GM10248 (cell line): Measurements from ENCODE around the gene PINK1.

Source experiments
- CTCF ChIA-PET: fragments of 300-600 bp; sonication (Branson Sonifier 250); formaldehyde crosslinking; extraction: SDS; loops from one replicate; lab custom pipeline; 2021; ENCODE audit warnings: antibody characterized with exemption; lab: Yijun Ruan, JAX
- POLR2A ChIA-PET: fragments of 350-650 bp; sonication (Branson Sonifier 250); formaldehyde crosslinking; extraction: SDS; loops from one replicate; lab custom pipeline; 2020; ENCODE audit warnings: antibody characterized with exemption; lab: Yijun Ruan, JAX
- DNase-seq: peaks from one replicate; pipeline ENCODE4 v3.0.0; 2012; ENCODE audit errors: extremely low spot score
- TF ChIP-seq, protein P1 (sequence below): IDR thresholded peaks from 2 replicates; pipeline ENCODE4 v1.5.1; 2012; ENCODE audit warnings: mild to moderate bottlenecking, low read depth; ENCODE audit errors: extremely low read depth, missing control alignments, control extremely low read depth

Gene PINK1

DNA sequence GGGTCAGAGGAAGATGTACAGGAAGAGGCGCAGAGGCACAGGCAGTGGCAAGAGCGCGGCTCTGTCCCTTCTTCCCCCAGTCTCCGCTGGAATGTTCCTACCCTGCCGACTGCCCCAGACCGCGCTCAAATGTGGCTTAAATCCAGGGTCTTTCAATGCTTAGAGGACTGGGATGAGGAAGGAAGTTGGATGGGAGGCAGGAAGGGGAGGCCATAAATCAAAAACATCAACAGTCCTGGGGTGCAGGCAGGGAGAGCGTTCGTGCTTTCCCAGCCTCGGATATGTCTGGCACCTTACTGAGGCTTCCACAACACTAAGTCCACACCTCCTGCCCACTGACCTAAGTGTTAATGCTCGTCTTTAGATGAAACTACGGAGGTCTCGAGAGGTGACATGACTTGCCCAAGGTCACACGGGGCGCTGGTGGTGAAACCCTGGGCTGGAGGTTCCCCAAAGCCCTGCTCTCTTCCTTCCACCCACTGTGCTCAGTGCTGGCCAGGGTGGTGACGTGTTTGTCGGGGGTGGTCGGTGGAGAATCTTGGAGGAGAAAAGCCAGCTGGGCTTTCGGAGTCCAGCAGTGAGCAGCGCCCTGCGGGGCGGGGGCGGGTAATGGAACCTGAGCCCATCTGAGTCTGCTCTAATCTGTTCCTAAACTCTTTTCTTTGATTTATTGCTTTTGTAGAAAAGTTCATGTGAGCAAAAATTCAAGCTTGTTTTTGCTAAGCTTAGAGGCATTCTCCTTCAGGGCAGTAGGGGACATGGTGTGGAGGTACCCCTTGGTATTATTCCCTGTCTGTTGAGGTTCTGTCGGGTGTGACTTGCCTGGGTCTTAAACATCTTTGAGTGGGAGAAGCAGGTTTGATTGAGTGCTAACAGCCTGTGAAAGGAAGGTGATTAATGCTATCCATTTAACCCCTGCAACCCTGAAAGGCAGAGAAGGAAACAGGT is 43.7 kb upstream of the PINK1 start:
- DNase-seq, result no peak
- POLR2A ChIA-PET, result no interaction called here
- TF ChIP-seq, protein P1, sequence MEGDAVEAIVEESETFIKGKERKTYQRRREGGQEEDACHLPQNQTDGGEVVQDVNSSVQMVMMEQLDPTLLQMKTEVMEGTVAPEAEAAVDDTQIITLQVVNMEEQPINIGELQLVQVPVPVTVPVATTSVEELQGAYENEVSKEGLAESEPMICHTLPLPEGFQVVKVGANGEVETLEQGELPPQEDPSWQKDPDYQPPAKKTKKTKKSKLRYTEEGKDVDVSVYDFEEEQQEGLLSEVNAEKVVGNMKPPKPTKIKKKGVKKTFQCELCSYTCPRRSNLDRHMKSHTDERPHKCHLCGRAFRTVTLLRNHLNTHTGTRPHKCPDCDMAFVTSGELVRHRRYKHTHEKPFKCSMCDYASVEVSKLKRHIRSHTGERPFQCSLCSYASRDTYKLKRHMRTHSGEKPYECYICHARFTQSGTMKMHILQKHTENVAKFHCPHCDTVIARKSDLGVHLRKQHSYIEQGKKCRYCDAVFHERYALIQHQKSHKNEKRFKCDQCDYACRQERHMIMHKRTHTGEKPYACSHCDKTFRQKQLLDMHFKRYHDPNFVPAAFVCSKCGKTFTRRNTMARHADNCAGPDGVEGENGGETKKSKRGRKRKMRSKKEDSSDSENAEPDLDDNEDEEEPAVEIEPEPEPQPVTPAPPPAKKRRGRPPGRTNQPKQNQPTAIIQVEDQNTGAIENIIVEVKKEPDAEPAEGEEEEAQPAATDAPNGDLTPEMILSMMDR, result no peak

DNA sequence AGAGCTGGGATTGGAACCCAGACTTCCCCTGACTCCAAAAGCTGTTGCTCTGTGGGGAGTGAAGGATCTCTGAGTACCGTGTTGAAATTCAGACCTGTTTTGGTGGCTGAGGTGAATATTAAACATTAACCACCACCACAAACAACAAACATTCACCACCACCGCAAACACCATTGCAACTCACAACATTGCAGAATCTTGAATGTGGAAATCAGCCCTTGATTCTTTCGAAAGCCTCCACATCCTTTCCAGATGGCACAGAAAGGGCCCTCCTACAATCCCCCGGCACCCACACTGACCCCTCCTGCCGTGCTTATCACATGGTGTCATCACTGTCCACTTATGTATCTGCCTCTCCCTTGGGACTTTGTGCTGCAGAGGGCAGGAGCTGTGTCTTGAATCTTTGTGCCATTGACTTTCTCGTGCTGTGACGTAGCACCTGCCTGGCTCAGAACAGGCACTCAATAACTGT is 42.9 kb upstream of the PINK1 start:
- no peak for DNase-seq
- POLR2A ChIA-PET, result no interaction called here

More for the DNA sequence above, 43.7 kb upstream of the PINK1 start:
- CTCF ChIA-PET, result interaction anchor here (1.2 to 1.3 kb wide), 2 partner anchors 14 to 30 kb away, joined by 3 read pairs; no protein-coding TSS in a partner anchor

DNA sequence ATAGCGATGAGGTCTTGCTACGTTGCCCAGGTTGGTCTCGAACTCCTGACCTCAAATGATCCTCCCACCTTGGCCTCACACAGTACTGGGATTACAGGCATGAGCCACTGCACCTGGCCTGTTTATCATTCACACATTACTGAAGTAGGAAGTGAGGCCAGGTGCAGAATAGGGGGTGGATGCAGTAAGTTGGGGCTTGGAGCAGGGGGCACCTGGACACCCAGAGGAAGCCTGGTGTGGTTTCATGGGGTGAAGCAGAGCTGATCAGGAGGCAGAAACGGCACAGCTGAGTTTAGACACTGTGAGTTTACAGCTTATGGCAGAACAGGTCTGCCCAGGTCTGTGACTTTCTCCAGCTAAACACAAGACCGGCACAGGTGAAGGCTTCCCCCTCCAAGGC is 39.5 kb upstream of the PINK1 start:
- TF ChIP-seq, protein P1, result no peak
- ChIA-PET CTCF (no interaction called here), POLR2A (no interaction called here)
- no peak for DNase-seq

More for the DNA sequence above, 42.9 kb upstream of the PINK1 start:
- TF ChIP-seq, protein P1, result no peak
- CTCF ChIA-PET, result interaction anchor here (1.3 kb wide), 1 partner anchor 15 kb away, joined by 3 read pairs; no protein-coding TSS in a partner anchor

DNA sequence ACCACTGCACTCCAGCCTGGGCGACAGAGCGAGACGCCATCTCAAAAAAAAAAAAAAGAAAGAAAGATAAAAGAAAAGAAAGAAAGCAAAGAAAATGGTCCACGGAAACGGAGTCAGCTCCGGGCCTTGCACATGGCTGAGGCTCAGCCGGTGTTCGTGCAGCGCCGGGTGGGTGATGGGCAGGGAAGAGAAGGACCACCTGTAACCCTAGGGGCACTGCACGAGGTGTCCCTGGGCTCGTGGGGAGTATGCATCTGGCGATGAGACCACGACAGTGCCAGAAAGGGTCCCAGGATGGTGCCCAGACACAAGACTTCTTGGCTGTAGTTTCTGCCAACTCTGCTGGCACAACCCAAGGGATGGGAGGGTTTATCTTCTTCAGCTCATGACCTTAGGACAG is 38.5 kb upstream of the PINK1 start:
- TF ChIP-seq, protein P1, result no peak
- DNase-seq, result no peak
- POLR2A ChIA-PET, result no interaction called here
- CTCF ChIA-PET, result interaction anchor here (0.8 to 1.1 kb wide), 2 partner anchors 16 to 19 kb away, joined by 3 to 4 read pairs; no protein-coding TSS in a partner anchor

DNA sequence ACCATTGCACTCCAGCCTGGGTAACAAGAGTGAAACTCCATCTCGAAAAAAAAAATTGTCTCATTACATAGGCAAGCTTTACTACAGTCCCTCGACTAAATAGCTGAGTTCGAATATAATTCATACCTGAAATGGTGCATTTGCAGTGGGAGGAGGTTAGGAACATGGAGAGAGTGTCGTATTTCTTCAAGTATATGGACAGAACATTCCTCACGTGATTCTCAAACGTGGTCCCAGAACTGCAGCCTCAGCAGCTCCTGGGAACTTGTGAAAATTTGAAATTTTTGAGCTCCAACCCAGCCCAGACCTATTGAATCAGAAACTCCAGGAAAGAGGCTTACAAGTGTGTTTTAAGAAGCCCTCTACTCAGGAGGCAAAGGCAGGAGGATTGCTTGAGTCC is 37.2 kb upstream of the PINK1 start:
- TF ChIP-seq, protein P1, result no peak
- ChIA-PET POLR2A (interaction anchor here (0.6 kb wide), 1 partner anchor 24 kb away, joined by 5 read pairs; no protein-coding TSS in a partner anchor), CTCF (interaction anchor here (0.9 to 1.8 kb wide), 3 partner anchors 11 to 37 kb away, joined by 3 to 6 read pairs (median 3); partner anchors contain the start of gene PINK1)
- no peak for DNase-seq

DNA sequence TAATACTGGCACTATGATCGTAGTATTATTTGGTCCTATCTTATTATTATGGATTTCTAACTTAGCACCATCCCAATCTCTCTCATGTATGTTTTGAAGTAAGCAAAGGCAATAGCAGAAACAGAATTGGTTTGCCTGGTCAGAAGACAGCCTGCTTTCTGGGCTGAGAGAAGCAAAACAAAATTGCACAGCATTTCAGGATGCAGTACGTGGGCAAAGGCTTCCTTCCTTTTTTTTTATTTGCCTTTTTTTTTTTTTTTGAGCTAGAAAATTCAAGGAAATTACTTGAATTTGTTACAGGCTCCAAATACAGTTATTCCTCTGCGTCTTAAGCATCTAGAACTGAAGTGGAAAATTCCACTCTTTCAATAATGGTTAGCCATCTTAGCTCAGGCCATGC is 35.6 kb upstream of the PINK1 start:
- POLR2A ChIA-PET, result no interaction called here
- no peak for DNase-seq
- TF ChIP-seq, protein P1, result no peak
- CTCF ChIA-PET, result interaction anchor here (1.8 kb wide), 1 partner anchor 36 kb away, joined by 6 read pairs; the partner anchor contains the start of gene PINK1
